NCI-H1436 (cell line): ENCODE measurements around the gene CYYR1.

Source experiments
- DNase-seq: peaks from one replicate; lab custom pipeline; 2025; lab: John Stamatoyannopoulos, UW

Gene CYYR1

GRCh38 chr21:26433386-26433785 lies 139.7 kb downstream of the CYYR1 start:
- DNase-seq: no peak

DNA sequence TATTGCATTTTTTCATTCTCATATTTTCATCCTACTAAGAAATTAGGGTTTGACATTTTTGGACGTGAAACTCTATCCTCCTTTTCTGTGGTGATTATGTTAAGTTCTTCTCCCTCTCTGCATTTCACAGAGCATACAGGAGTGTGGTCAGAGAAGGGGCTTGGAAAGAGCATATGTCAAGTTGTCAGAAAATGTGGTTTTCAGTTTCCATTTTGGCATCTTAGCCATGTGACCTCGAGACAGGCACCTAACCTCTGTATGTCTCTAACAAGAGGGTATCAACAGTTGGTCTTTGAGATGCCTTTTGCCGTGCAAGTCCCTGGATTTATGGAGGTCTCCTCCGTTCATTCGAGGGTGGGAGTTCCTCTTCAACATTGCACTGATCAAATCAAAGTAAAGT lies 140.7 kb downstream of the CYYR1 start:
- DNase-seq: no peak

DNA sequence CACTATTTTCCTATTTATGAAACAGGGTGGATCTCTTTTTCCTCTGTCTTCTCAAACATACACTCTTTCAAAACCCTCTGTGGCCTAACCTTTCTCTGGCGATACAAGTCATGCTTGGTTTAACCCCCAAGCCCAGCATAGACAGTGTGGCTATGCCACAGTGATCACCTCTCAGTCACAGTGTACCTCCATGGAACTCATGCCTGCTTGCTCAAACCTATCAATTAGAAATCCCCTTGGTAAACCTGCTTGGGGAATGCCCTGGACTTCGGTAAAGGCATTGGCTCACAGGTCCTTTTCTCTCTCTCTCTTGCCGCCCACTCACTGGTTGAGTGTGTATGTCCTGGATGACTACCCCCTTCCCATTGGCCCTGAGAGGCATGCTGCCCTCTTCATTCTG lies 147.5 kb downstream of the CYYR1 start:
- DNase-seq: no peak

DNA sequence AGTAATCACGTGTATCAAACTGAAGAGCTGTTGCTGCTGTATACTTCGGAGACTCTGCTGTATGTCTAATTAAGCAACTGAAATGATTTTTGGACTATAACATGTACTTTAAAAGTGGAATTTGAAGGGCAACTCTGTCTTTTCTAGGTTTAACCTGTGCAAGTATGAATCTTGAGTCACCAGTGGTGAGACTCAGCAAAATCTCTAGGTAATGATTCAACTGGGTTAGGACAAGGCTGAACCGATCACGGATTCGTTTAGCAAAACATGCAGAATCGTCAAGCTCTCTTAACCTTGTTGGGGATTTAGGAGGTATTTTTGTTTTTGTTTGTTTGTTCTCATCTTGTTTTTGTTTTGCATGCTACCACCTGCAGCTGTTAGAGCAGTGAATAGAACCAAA lies 149.6 kb downstream of the CYYR1 start:
- DNase-seq: no peak

DNA sequence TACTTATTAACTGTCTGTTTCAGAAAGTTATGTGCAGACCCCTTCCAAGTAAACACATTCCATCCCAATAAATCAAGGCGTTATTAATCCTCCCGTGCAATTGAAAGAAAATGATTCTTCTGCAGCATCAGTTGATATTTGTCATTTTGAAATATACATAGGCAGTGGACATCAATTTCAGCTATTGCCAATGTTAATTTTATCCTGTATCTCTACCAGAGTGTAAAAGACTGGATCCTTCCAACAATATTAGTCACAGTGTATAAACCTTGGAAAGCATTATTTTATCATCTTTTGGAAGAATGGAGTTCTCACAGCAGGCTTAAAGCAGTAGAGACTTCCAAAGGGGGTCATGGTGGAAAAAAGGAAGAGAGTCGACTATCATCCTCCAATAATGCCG lies 150.4 kb downstream of the CYYR1 start:
- DNase-seq: no peak

DNA sequence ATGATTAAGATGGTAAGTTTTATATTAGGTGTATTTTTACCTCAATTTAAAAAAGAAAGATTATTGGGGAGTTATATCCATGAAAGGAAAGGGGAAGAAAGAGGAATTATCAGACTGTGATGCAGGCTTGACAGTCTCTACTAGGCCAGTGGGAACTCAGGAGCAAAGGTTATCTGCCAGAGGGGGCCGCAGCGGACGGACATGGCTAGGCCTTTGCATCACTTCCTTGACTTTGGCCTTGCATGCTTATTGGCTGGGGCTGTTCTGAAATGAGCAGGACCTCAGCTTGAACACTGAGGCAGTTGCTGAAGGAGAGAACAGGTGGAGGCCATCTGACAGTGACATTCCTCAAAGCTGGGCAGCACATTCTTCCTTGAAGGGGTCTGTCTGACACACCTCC lies 150.9 kb downstream of the CYYR1 start:
- DNase-seq: no peak

DNA sequence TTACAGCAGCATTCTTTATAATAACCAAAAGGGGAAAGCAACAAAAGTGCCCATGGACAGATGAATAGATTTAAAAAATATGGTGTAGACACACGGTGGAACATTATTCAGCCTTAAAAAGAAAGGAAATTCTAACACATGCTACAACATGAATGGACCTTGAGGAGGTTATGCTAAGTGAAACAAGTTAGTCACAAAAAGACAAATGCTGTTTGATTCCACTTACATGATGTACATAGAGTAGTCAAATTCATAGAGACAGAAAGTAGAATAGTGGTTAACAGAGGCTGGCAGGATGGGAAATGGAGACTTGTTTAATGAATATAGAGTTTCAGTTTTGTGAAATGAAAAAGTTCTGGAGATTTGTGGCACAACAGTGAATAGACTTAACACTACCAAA lies 151.4 kb downstream of the CYYR1 start:
- no peak for DNase-seq
